Gastrocnemius medialis (tissue), 4 donors: Measurements from ENCODE around the gene IFNA13. TPM values are rescaled to one million over a fixed set of nuclear protein-coding genes. Genes with fewer than 3 reads are reported as not detected.
A peak's percentile ranks its signal among the peaks of the same experiment; 100 is the strongest.

Experiments used
- ATAC-seq, 2 donors: fragments of 150-250 bp; one replicate each; pipeline ENCODE4 v1.9.1; 2016
- DNase-seq, 2 donors: peaks; one replicate each; pipeline ENCODE4 v3.0.0-alpha.2; 2019
- H3K27ac ChIP-seq, 4 donors: fragments of 200-600 bp; sonication (generic); 1 replicate in 1 of 4; 2 replicates in 3 of 4; pipeline ENCODE4 v1.5.1; 2016 to 2018; ENCODE audit warnings: mild to moderate bottlenecking in 2 of 4, moderate library complexity in 1 of 4
- H3K27me3 ChIP-seq, 3 donors: fragments of 200-600 bp; sonication (generic) in 2 of 3; 1 replicate in 1 of 3; 2 replicates in 2 of 3; pipeline versions ENCODE4 v1.5.1 to v1.6.0; 2016 to 2019; ENCODE audit warnings: mild to moderate bottlenecking in 1 of 3, moderate library complexity in 1 of 3
- H3K36me3 ChIP-seq, 2 donors: fragments of 200-600 bp; sonication (generic) in 1 of 2; one replicate each; pipeline ENCODE4 v1.5.1; 2017 to 2018
- H3K4me1 ChIP-seq, 2 donors: fragments of 200-600 bp; sonication (generic) in 1 of 2; one replicate each; pipeline ENCODE4 v1.5.1; 2016 to 2017; ENCODE audit warnings: mild to moderate bottlenecking in 2 of 2
- H3K4me3 ChIP-seq, 4 donors: fragments of 200-600 bp; sonication (generic) in 3 of 4; 1 replicate in 1 of 4; 2 replicates in 3 of 4; pipeline ENCODE4 v1.5.1; 2016 to 2019; ENCODE audit warnings: mild to moderate bottlenecking in 2 of 4
- H3K9me3 ChIP-seq, 3 donors: fragments of 200-600 bp; sonication (generic) in 2 of 3; 1 replicate in 1 of 3; 2 replicates in 2 of 3; pipeline ENCODE4 v1.5.1; 2016 to 2019
- POLR2A ChIP-seq, 2 donors: fragments of 450-650 bp; IDR thresholded peaks; one replicate each; pipeline ENCODE4 v1.6.1; 2017; ENCODE audit warnings: antibody characterized with exemption in 2 of 2, mild to moderate bottlenecking in 2 of 2, moderate library complexity in 2 of 2
- in situ Hi-C, 4 donors: fragments of 200-750 bp; cut with MboI; loops; one replicate each; pipeline versions ENCODE4 v1.15.0 to v1.8.0; 2017; ENCODE audit warnings: low sequenced_read_pairs in 4 of 4
- intact Hi-C: fragments of 100-400 bp; cut with DNase I; formaldehyde crosslinking; loops from one replicate; pipeline ENCODE4 v1.15.1; 2023; ENCODE audit warnings: low total_unique reads
- total RNA-seq, 4 donors: library from RNA; depleted of rRNA; stranded (reverse); fragments of >200 nt; gene quantifications; one replicate each; pipeline versions ENCODE4 v1.1.0 to v1.2.3, GENCODE V29; 2016
- TF ChIP-seq, protein P1 (sequence below), 5 experiments: fragments of 450-650 bp in 3 of 5; fragments of 200-600 bp in 2 of 5; sonication (generic) in 2 of 5; IDR thresholded peaks in 4 of 5; conservative IDR thresholded peaks in 1 of 5; 1 replicate in 4 of 5; 2 replicates in 1 of 5; pipeline ENCODE4 v1.5.1; 2016 to 2019; ENCODE audit warnings: antibody characterized with exemption in 5 of 5, mild to moderate bottlenecking in 3 of 5, moderate library complexity in 3 of 5

IFNA13 gene
- total RNA-seq, 4 donors from 2014 or later, result not detected

DNA sequence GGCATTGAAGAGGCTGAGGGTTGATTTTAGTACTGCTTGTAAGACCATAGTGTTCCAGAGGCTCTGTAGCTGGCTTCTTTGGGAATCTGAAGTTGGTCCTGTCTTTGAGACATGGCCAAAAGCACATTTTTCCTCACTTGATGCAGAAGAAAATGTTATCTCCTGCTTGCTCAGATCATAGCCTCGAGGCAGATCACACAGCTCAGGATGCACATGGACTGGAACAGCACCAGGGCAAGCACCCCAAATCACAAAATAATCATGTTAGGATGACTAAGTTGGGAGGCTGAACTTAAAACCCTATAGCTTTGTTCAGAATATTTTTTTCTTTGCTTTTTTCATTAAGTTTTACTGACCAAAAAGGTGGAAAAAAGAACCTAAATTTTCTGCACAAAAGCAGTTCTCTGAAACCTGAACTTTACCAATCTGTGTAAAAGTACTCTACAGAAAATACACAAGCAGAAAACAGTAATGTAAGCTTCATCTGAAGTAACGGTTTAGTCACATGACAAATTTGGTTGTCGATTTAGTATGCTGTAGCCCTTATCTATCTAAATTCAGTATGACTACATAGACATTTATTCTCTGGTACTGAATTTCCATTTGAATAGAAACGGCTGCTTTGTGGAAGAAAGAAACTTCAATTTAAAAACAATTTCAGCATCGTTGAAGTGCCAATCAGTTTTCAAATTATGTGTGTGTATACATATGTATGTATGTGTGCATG lies 36.0 kb downstream of the IFNA13 start:
- Histone ChIP-seq H3K27me3 (no peaks in the 10 kb centered on the region), H3K4me3 (peak overlapping the region in 2 of 4 donors; percentile 3), H3K4me1 (peaks cover 48 to 56% of the 10 kb centered on the region in 2 donors), H3K36me3 (no peaks in the 10 kb centered on the region), H3K9me3 (no peaks in the 10 kb centered on the region), H3K27ac (no peak overlapping the region)
- intact Hi-C loops, result no loop called here
- ATAC-seq (no peak), DNase-seq (no peak)
- no peak for TF ChIP-seq POLR2A (IDR thresholded peaks at IDR 0.05)
- TF ChIP-seq, protein P1, sequence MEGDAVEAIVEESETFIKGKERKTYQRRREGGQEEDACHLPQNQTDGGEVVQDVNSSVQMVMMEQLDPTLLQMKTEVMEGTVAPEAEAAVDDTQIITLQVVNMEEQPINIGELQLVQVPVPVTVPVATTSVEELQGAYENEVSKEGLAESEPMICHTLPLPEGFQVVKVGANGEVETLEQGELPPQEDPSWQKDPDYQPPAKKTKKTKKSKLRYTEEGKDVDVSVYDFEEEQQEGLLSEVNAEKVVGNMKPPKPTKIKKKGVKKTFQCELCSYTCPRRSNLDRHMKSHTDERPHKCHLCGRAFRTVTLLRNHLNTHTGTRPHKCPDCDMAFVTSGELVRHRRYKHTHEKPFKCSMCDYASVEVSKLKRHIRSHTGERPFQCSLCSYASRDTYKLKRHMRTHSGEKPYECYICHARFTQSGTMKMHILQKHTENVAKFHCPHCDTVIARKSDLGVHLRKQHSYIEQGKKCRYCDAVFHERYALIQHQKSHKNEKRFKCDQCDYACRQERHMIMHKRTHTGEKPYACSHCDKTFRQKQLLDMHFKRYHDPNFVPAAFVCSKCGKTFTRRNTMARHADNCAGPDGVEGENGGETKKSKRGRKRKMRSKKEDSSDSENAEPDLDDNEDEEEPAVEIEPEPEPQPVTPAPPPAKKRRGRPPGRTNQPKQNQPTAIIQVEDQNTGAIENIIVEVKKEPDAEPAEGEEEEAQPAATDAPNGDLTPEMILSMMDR (IDR thresholded peaks at IDR 0.05 in 4 of 5, conservative IDR thresholded peaks at IDR 0.05 in 1 of 5), result no peak
- in situ Hi-C loops, result loop anchor here in 2 of 4 donors (25.0 kb wide), 1 partner anchor 655 kb away; the partner anchor contains the start of genes CDKN2A (in 2 of the 2) and CDKN2B-AS1 (in 2 of the 2)

DNA sequence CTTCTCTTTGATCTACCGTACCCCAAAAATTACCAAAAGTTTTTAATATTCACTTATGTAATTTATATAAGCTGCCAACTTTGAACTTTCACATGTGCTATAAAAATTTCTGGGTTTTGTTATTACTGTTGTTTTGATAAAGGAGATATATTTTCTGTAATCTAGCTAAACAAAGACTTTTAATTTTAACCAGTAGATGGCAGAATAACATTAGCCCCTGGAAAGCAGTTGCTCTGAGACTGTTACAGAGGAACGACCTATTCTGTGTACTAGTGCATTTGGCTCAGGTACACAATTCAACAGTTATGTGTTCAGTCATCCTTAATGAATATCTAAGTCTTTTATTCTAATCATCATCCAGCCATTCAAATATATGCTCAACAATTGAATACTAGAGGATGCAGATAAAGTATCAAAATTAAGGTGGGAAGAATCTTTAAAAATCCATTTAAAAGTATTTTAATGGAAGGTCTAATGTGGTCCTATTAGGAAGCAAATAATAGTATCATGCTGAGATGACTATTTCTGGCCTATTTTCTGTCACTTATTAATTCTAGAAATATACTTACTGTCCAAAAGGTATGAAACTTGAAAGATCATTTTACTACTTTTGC lies 41.2 kb downstream of the IFNA13 start:
- Histone ChIP-seq H3K4me1 (peaks cover 20 to 30% of the 10 kb centered on the region in 2 donors), H3K36me3 (peaks cover 0 to 18% of the 10 kb centered on the region in 2 donors), H3K4me3 (no peak overlapping the region), H3K27me3 (no peaks in the 10 kb centered on the region), H3K9me3 (no peaks in the 10 kb centered on the region), H3K27ac (no peak overlapping the region)
- TF ChIP-seq, protein P1 (IDR thresholded peaks at IDR 0.05 in 4 of 5, conservative IDR thresholded peaks at IDR 0.05 in 1 of 5), result peak in 4 of 5 experiments; percentile 54 to 81 (median 72)
- no peak for TF ChIP-seq POLR2A (IDR thresholded peaks at IDR 0.05)
- ATAC-seq (peak; percentile 77 to 93), DNase-seq (no peak)
- intact Hi-C loops, result loop anchor here (1.0 to 5.0 kb wide), 3 partner anchors 9 to 461 kb away; partner anchors contain the start of gene KLHL9
- in situ Hi-C loops, result loop anchor here (5.0 to 25.0 kb wide), 6 partner anchors 66 to 661 kb away; partner anchors contain the start of genes CDKN2A (in 2 of the 4) and CDKN2B-AS1 (in 2 of the 4)

DNA sequence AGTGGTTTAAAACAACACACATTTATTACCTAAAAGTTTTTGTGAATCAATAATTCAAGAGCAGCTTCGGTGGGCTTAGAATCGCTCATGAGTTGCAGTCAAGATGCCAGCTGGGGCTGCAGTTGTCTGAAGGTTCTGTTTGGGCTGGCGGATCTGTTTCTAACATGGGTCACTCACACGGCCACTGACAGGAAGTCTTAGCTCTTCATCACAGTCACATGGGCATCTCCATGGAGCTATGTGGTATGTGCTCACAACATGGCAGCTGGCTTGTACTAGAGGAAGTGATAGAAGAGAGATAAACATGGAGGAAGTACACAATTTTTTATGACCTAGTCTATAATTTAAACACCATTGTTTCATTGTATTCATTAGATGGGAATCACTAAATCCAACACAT lies 43.8 kb downstream of the IFNA13 start:
- peaks cover 0 to 28% of the 10 kb centered on the region in 2 donors for H3K36me3 ChIP-seq
- TF ChIP-seq, protein P1 (IDR thresholded peaks at IDR 0.05 in 4 of 5, conservative IDR thresholded peaks at IDR 0.05 in 1 of 5), result no peak
- no peak for TF ChIP-seq POLR2A (IDR thresholded peaks at IDR 0.05)
- no peaks in the 10 kb centered on the region for H3K27me3 ChIP-seq
- H3K4me1 ChIP-seq, result peaks cover 0 to 8% of the 10 kb centered on the region in 2 donors
- no peak overlapping the region for H3K4me3 ChIP-seq
- H3K9me3 ChIP-seq, result no peaks in the 10 kb centered on the region
- intact Hi-C loops, result no loop called here
- in situ Hi-C loops, result loop anchor here in 3 of 4 donors (5.0 to 10.0 kb wide), 3 partner anchors 68 to 471 kb away; no protein-coding TSS in a partner anchor
- no peak overlapping the region for H3K27ac ChIP-seq
- DNase-seq, result no peak
- ATAC-seq, result no peak

DNA sequence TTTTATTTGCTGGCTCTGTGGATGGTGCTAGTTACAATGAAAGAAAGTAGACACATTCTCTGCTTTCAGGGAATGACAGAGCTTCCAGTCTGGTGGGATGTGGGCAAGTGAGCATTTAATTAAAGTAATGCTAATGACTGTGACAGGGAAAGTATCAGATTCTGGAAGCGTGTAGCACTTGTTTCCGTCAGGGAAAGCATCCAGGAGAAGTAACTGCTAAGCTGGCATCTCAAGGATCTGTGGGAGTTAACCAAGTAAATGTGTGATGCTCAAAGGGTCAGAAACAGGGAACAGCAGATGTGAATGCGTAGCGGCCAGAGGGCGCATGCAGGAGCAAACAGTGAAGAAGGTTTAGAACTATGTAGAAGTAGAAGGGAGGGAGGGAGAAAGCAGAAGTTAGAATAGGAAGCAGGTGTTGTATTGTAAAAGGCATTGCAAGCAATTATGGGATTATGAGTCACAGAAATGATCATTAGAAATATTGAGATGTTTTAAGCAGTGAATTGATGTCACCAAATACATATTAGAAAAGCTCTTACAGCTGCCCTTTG lies 44.9 kb downstream of the IFNA13 start:
- no peak for TF ChIP-seq POLR2A (IDR thresholded peaks at IDR 0.05)
- H3K4me3 ChIP-seq, result no peak overlapping the region
- H3K36me3 ChIP-seq, result peaks cover 0 to 28% of the 10 kb centered on the region in 2 donors
- H3K4me1 ChIP-seq, result peaks cover 0 to 7% of the 10 kb centered on the region in 2 donors
- H3K9me3 ChIP-seq, result no peaks in the 10 kb centered on the region
- no peak for ATAC-seq
- no peak overlapping the region for H3K27ac ChIP-seq
- DNase-seq, result no peak
- in situ Hi-C loops (loop anchor here in 3 of 4 donors (5.0 to 10.0 kb wide), 3 partner anchors 69 to 472 kb away; no protein-coding TSS in a partner anchor), intact Hi-C loops (no loop called here)
- H3K27me3 ChIP-seq, result no peaks in the 10 kb centered on the region
